ENCODE data around the gene KSR2.

DNA sequence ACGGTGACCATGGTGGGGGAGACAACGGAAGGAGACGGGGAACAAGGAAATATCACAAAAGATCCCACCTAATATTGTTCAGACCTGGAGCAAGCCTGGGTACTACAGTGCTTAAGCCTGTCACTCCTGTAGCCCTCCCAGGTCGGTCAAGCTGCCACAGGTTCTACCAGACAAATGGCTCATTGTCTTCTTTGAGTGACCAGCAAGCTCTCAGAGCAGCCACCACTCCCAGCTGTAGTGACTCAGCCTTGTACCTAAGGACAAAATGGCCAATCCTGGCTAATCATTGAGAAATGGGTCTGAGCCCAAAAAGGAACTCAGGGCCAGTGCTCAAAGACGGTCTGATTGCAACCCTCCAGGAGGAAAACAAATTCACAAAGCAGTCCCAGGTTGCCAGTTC lies 368.9 kb downstream of the KSR2 start:
- TF ChIP-seq, protein P1, sequence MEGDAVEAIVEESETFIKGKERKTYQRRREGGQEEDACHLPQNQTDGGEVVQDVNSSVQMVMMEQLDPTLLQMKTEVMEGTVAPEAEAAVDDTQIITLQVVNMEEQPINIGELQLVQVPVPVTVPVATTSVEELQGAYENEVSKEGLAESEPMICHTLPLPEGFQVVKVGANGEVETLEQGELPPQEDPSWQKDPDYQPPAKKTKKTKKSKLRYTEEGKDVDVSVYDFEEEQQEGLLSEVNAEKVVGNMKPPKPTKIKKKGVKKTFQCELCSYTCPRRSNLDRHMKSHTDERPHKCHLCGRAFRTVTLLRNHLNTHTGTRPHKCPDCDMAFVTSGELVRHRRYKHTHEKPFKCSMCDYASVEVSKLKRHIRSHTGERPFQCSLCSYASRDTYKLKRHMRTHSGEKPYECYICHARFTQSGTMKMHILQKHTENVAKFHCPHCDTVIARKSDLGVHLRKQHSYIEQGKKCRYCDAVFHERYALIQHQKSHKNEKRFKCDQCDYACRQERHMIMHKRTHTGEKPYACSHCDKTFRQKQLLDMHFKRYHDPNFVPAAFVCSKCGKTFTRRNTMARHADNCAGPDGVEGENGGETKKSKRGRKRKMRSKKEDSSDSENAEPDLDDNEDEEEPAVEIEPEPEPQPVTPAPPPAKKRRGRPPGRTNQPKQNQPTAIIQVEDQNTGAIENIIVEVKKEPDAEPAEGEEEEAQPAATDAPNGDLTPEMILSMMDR (IDR thresholded peaks at IDR 0.05), result no peak
- TF ChIP-seq TCF7L2 (IDR thresholded peaks at IDR 0.05; ENCODE audit: low read depth, low read length) (no peak), POLR2AphosphoS5 (IDR thresholded peaks at IDR 0.05; ENCODE audit: low read depth, low read length) (no peak)
